HG02938 (cell line): ENCODE data around the gene GSG1L.

Experiments used
- ATAC-seq: cut with Tn5 transposase; IDR thresholded peaks from one replicate; pipeline ENCODE4 v1.9.1; 2021; ENCODE audit warnings: mild to moderate bottlenecking, moderate library complexity; ENCODE audit not compliant: unreplicated experiment

Gene GSG1L

DNA sequence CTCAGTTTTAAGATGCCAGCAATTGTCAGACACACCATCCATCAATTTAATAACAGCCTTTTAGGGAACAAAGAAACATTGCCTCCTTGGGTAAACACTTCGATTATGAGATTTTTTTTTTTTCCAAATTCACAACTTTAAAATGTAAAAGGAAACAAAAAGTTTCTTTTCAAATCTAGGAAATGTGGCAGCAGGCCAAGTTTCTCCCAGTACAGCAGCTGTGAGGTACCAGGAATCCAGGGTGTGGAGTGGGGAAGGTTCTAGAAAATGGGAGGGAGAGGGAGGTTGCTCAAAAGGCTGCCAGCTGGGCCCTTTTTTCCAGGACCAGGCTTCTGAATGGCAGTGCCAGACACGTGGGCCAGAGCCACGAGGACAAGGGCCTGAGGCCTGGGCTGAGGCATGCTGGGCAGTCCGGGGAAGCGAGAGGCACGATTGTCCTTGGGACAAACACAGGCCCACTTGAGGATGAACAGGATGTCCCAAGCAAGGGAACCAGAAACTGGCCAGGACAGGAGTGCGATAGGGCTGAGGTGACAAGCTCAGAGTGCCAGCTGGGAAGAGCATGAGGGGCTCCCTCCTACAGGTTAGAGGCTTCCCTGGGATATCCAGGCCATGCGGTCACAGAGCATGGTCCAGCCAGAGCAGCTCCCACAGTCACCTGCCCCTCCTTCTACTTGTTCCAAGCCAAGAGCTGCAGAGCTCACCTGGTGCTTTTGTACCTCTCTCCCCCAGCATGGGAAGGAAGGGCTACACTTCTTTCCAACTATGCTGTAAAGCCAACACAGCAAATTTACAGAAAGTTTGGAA, 298.4 kb downstream of the GSG1L start:
- no peak for ATAC-seq

DNA sequence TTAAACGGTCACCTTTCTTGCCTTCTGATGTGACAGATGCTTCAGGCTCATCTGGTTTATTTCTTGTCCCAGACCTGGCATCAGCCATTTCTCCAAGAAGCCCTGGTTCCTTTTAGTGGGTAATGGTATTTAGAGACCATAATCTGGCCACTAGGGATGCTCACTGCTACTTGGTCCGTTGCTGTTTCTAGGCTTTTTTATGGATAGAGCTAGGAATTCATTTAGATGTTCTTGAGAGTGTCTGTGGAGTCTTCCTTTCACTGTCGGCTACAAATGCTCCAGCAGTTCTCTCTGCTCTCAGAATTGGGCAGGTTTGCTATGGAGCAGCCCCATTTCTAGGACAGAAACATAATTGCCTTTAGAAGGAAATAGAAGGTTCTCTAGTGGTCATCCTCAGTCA, 299.1 kb downstream of the GSG1L start:
- ATAC-seq = no peak

DNA sequence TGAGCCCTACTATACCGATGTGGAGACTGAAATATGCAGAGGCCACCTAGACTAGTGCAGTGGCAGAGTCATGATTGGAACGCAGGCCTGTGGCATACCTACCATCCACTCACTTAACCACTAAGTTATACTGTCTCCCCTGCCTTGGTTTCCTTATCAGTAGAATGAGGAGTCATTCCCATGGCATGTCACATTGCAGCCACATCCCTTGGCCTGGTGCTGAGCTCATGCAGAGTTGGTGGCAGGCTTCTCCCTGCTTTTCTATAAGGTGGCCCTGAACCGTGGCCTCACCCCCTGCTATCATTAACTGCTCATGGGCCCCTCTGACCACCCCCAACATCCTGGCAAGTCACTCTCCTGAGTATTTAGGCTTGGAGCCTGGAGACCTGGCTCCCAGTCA, 301.1 kb downstream of the GSG1L start:
- no peak for ATAC-seq

DNA sequence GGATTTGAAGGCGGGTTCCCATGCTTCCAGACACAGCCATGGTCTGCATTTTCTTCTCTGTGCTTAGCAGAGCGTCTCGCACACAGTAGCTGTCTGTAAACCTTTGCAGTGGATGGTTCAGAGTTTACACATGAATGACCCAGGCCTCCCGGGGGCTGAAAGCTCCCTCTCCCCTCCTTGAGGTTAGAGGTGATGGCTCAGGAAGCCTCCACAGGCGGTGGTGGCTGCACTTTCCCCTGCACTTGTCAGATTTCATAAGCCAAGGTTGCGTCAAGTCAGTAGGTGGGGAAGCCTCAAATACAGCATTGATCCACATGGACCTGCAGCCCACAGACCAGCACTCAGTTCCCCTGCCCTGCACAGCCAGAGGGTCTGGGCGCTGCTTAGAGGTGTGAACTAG, 301.7 kb downstream of the GSG1L start:
- no peak for ATAC-seq

DNA sequence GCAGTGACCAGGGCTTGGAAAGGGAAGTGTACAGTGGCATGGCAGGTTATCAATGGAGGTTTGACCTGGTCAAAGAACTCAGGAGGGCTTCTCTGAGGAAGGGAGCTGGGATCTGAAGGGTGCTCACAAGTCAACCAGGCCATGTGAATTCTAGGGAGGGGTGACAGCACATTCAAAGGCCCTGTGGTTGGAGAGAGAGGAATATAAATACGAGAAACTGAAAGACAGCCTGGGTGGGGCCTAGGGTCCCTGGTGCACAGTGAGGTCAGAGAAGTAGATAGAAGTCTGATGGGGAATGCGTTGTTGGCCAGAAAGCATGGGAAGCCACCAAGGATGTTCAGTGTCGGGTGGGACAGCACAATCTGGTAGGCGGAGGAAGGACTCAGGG, 302.7 kb downstream of the GSG1L start:
- no peak for ATAC-seq

DNA sequence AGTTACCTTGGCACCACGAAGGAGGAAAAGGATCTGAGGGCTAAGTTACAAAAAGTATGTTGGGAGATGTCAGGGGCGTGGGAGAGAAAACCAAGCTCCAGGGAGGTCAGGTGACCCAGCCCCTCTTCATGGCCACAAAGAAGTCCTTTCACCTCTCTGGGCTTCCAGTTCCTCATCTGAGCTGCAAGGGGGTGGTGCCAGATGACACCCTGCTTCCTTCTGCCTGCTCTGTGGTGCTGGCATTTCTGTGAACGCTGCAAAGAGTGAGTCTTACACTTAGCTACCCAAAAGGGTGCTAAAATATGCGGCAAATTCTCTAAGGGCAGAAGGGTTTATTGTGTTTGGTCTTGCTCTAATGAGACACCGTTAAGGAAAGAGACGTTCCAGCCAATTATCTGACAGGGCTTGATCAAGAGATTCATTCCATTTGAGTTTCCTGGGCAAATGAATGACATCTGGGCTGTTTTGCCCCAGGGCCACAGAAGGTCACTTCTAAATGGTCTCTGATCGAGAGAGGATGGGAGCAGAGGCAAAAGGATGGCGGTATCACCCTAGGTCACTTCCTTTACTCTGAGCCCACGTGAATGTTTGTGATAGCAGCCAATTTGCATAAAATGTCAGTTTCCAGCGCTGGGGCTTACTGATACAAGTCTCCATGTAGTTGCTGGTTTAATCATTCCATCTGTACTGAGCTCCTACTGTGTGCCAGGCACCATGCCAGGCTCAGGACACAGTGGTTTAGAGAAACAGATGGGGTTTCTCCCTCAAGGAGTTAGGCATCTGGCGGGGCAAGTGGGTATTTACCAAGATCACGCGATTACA, 303.3 kb downstream of the GSG1L start:
- no peak for ATAC-seq

DNA sequence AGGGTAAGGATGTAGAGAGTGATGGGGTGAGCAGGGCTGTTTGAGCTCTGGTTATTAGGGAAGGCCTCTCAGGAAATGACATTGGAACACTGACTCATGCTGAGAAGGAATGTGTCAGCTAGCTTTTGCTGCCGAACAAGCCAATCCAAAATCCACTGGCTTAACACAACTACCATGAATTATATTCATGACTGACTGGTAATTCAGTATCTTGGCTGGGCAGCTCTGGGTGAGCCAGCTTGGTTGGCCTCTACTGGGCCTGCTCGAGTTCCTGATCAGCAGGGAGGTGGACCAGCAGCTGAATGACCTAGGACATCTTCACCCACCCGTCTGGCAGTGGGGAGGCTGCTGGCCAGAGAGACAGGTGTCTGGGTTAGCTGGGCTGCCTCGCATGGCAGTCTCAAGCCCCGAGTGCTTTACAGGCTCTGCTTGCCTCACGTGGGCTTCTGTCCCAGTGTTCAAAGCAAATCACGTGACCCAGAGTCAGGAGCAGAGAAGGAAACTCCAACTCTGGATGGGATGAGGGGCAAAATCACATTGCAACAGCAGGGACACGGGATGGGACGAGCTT, 304.1 kb downstream of the GSG1L start:
- ATAC-seq = no peak

DNA sequence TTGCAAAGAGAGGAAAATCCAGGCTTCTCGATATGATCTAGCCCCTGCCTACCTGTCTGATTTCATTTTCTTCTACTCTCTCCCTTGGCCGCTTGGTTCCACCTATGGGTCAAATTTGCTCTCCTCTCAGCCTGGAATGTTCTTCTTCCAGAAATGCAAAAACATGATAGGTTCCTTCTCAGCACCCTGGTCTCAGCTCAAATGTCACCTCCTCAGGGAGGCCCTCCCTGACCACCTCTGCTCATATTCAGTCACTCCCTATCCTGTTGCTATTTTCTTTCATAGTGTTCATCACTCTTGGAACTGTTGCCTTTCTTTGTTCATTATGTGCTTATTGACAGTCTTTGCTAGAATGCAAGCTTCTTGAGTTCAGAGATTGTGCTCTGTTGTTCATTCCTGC, 305.0 kb downstream of the GSG1L start:
- no peak for ATAC-seq

DNA sequence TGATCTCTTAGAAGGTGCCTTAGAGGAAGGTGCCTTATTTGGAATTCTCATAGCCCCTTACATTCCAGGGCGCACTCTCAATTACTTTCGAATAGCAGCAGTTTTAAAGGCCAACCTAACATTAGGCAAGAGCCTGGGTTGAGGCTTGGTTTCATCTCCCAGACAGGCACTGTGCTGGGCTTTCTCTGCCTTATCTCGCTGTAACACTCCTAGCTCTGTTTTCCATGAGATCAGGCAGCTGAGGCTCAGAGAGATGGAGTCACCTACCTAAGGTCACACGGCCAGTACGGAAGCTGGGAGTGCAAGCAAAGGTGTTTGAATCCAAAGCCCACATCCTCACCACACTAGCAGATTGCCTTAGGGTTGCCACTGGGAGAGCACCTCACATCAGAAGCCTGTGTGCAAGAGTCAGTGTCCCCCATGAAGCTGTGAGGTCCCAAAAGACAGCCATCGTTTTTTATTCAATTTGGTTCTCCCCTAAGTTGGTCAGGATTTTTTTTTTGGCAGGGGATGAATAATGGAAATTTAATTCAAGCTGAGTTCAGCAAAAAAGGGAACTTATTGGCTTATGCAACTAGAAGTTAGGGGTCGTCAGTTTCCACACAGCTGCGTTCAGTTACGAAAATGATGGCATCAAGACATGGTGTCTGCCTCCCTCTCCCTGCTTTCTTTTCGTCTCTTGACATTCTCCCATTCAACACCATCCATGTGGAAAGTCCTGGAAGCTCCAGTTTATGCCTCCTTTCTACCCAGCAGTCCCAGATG, 307.1 kb downstream of the GSG1L start:
- no peak for ATAC-seq

DNA sequence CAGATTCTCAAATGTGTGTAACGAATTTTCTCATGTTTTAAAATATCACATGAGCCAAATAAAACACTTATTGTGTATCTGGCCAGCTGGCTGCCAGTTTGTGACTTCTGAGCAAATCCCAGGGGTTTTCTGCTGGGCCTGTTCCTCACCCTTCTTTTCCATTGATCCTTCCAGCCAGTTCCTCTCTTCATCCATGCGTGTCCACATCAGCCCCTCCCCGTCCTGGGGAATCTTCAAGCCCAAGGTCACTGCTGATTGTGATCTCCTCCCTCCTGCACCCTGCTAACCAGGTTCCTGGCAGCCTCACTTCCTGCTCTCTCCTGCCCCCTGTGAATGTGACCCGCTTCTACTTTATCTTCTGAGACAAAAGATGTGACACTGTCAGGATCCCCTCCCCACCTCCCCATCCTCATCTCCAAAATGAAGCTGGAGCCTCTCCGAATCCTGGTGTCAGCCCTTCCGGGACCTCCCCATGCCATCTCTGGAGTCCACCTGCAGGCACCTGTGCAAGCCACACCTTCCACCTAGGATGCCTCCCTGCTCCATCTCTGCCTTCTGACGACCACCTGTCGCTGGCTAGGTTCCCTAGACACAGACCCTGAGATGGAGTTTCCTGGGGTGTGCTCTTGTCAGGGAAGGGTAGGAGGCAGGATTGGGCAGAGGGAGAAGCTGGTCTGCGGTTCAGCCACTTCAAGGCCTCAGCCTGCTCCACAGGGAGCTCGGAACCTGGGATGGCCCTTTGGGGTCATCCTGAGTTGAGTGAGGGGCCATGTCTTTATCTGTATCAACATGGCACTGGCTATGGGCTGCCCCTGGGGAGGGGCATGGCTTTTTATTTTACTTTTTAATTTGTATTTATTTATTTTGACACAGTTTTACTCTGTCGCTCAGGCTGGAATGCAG, 308.5 kb downstream of the GSG1L start:
- ATAC-seq = no peak

DNA sequence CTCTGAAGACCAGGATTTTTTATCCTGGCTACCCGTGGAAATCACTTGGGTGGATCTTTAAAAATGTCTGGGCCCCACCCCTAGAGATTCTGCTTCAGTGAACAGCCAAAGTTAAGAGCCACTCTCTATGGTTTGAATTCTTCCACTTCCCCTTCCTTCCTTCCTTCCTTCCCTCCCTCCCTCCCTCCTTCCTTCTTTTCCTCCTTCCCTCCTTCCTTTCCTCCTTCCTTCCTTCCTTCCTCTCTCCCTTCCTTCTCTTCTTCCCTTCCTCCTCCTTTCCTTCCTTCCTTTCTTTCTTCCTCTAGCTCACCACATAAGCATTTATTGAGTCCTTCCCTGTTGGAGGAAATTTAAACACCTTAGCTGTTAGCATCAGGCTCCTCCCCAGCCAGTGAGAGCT, 310.0 kb downstream of the GSG1L start:
- no peak for ATAC-seq

DNA sequence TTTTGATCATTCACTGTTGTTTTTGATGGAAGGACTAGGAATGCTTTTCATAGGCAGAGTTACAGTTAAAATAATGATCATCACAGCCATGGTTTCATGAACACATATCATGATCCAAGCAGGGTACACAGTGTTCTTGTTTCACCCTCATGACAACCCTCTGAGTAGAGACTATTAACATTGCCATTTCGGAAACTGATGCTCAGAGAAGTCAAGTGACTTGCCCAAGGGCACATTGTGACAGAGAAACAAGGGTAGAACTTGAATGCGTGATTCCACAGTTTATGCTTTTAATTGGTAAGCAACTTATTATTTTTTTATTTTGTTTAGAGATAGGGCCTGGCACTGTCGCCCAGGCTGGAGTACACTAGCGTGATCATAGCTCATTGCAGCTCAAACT, 311.3 kb downstream of the GSG1L start:
- no peak for ATAC-seq

DNA sequence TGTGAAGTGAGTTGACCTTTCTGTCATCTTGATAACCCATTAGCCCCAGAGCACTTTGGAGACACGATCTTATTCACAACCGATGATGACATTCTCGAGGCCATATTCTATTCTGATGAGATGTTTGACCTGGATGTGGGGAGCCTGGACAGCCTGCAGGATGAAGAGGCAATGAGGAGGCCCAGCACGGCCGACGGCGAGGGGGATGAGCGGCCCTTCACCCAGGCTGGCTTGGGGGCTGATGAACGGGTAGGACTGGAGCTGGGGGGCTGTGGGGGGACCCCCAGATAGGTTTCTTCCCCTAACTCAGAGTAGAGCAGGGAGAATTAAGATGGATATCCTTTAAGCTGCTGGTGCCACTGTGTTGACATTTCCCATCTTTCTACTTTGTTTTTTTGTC, 311.8 kb downstream of the GSG1L start:
- ATAC-seq = no peak

DNA sequence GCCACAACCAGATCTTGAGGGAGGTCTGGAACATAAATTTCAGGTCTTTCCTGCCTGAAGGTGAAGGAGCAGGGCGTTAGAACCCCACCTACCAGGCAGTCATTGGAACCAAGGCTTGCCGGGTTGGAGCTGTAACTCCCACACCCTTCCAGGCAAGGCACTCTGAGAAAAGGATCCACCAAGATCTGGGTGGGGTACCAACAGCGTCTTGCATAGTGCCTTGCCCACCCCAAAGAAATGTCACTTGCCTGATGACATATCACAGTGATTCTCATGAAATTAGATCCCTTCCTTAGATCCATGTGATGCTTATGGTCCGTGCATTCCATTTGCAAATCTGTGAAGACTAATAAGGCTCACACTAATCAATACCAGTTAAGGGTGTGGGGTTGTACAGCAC, 312.3 kb downstream of the GSG1L start:
- no peak for ATAC-seq

DNA sequence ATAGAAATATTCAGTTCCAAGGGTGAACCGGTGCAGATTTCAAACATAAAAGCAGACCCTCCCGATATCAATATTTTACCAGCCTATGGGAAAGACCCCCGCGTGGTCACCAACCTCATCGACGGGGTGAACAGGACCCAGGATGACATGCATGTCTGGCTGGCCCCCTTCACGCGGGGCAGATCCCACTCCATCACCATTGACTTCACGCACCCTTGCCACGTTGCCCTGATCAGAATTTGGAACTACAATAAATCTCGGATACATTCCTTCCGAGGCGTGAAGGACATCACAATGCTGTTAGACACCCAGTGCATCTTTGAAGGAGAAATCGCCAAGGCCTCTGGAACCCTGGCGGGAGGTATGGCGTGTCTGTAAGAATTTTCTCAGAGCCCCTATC, 313.6 kb downstream of the GSG1L start:
- ATAC-seq = no peak

DNA sequence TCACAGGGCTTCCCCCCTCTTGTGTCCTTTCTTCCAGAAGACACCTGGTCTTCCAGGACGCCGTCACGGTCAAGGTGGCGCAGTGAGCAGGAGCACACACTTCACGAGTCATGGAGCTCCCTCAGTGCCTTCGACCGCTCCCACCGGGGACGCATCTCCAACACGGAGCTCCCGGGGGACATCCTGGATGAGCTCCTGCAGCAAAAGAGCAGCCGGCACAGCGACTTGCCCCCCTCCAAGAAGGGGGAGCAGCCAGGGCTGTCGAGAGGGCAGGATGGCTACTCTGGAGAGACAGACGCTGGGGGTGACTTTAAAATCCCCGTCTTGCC, 314.0 kb downstream of the GSG1L start:
- no peak for ATAC-seq

DNA sequence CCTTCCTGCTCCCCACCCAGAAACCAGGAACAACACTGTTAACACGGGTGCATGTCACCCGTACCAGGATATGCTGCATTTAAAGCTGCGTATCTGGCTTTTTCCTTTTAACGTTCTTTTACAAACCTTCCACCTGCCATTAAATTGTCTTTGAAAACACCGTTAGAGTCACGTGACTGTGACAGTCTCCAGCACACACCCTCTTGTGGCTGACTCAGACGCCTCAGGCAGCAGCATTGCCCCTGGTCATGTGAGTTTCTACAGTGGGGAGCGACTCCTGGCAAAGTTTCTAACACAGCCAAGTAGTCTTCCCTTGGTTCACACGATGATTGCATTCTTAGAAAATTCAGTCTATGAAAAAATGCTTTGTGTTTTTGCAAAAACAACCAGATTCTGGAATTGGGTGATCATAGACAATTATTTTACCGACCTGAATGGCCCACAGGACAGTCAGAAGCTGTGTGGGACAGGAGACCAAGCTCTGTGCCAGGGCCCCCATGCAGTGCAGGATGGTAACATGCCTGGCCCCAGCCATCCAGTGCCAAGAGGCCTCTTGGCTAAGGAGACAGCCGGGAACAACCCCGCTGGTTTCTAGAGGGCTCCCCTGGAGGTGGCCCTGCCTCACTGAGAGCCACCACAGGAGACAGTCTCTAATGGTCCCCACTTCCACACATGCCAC, 314.5 kb downstream of the GSG1L start:
- ATAC-seq = no peak

DNA sequence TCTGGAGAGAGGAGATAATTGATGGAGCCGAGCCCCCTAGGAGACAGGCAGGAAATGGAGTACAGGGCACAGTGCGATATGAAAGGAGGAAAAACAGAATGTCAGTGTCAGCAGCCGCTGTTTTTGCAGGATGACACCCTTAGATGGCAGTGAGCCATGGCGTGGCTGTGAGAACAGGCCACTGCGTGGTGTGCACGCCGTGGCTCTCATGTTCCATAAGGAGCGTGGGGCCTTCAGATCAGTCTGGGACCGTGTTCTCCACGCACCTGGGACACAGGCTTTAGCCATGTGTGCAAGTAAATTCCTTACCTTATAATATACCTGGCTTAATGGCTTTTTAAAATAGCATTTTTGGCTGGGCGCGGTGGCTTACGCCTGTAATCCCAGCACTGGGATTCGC, 315.6 kb downstream of the GSG1L start:
- ATAC-seq = no peak

DNA sequence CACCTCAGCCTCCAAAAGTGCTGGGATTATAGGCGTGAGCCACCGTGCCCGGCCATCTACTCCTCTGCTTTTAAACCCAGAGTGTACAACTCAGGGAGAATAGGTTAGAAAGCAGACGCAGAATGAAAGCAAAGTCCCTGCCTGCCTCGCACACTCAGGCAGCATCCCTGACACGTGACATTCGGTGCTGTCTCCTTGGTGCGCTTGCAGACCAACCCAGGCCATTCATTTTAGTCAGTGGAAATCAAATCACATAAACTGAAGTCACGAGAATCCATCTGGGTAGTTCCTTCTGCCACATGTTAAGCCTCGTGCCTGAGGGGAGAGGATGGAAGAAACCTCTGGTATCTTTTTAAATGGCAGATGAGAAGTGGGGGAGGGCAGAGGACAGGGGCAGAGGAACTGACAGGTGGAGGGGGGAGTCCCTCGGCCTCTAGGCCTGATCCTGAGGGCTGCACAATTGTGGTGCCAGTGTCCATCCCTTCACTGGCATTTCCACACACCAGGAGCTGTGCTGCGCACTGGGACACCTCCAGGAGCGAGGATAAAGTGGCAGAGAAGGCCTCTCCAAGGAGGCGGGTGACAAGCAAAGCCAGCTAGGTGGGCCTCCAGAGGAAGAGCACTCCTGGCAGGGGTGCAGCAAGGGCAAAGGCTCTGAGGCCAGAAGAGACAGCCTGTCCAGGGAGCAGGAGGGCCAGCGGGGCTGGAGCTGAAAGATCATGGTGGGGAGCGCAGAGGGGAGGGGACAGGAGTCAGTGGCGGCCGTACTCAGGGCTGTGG, 317.2 kb downstream of the GSG1L start:
- ATAC-seq = no peak
